Vagina (tissue), 2 donors: ENCODE measurements around the gene USP43. TPM values are rescaled to one million over a fixed set of nuclear protein-coding genes. Genes with fewer than 3 reads are reported as not detected.

Experiments
- DNase-seq, 2 donors: peaks; one replicate each; pipeline ENCODE4 v3.0.0-alpha.2; 2017; ENCODE audit errors: extremely low spot score in 2 of 2
- H3K27ac ChIP-seq: fragments of 200-600 bp; sonication (generic); one replicate; pipeline ENCODE4 v1.5.1; 2019
- H3K27me3 ChIP-seq: fragments of 200-600 bp; sonication (generic); one replicate; pipeline ENCODE4 v1.5.1; 2019
- H3K36me3 ChIP-seq, 2 donors: fragments of 200-600 bp; sonication (generic); one replicate each; pipeline ENCODE4 v1.5.1; 2017 to 2019
- H3K4me1 ChIP-seq: fragments of 200-600 bp; sonication (generic); one replicate; pipeline ENCODE4 v1.5.1; 2019
- H3K4me3 ChIP-seq, 2 donors: fragments of 200-600 bp; sonication (generic); 1 replicate in 1 of 2; 2 replicates in 1 of 2; pipeline ENCODE4 v1.5.1; 2016 to 2019
- H3K9me3 ChIP-seq: fragments of 200-600 bp; sonication (generic); one replicate; pipeline ENCODE4 v1.5.1; 2019
- POLR2A ChIP-seq, 2 donors: fragments of 450-650 bp; IDR thresholded peaks; one replicate each; pipeline ENCODE4 v1.6.1; 2017; ENCODE audit warnings: antibody characterized with exemption in 2 of 2, mild to moderate bottlenecking in 2 of 2, moderate library complexity in 2 of 2
- POLR2AphosphoS5 ChIP-seq, 2 donors: sonication (generic); formaldehyde crosslinking; IDR thresholded peaks; one replicate each; pipeline ENCODE4 v1.9.0; 2017; ENCODE audit warnings: antibody characterized with exemption in 2 of 2, mild to moderate bottlenecking in 2 of 2, low read depth in 1 of 2; ENCODE audit not compliant: insufficient read depth in 1 of 2
- intact Hi-C: fragments of 100-400 bp; cut with DNase I; formaldehyde crosslinking; loops from one replicate; pipeline ENCODE4 v1.15.1; 2023
- total RNA-seq: library from RNA; depleted of rRNA; stranded (reverse); fragments of >200 nt; gene quantifications from one replicate; pipeline ENCODE4 v1.2.3, GENCODE V29; 2016
- TF ChIP-seq, protein P1 (sequence below), 3 experiments: fragments of 450-650 bp in 2 of 3; fragments of 200-600 bp in 1 of 3; sonication (generic) in 1 of 3; IDR thresholded peaks; one replicate each; pipeline ENCODE4 v1.5.1; 2017 to 2019; ENCODE audit warnings: antibody characterized with exemption in 3 of 3, mild to moderate bottlenecking in 2 of 3, moderate library complexity in 2 of 3

Gene USP43
- total RNA-seq, 1 donor from 2014 or later: 5.6 TPM

DNA sequence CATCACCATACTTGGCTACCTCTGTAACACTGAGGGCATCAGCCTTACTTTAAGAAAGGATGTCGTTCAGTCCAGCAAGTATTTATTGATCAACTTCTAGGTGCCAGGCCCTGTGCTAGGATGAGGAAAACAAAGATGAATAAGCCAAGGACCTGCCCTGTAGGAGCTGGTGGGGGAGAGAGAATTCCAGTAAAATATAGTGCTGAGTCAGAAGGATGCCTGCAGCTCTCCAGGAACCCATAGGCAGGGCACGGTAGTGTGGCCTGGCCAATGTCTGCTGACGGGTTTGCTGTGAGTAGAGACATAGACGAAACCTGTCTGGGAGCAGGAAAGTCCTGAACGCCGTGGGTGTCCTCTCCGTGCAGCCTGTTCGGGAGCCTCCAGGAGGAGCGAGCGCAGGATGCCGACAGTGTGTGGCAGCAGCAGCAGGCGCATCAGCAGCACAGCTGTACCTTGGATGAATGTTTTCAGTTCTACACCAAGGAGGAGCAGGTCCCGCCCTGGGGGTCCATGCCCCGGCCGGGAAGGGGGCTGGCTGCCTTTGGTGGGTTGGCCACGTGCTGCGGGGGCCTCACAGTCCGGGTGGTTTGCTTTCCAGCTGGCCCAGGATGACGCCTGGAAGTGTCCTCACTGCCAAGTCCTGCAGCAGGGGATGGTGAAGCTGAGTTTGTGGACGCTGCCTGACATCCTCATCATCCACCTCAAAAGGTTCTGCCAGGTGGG, 55.6 kb downstream of the USP43 start:
- no peaks in the 10 kb centered on the region for H3K4me1 ChIP-seq
- TF ChIP-seq, protein P1, sequence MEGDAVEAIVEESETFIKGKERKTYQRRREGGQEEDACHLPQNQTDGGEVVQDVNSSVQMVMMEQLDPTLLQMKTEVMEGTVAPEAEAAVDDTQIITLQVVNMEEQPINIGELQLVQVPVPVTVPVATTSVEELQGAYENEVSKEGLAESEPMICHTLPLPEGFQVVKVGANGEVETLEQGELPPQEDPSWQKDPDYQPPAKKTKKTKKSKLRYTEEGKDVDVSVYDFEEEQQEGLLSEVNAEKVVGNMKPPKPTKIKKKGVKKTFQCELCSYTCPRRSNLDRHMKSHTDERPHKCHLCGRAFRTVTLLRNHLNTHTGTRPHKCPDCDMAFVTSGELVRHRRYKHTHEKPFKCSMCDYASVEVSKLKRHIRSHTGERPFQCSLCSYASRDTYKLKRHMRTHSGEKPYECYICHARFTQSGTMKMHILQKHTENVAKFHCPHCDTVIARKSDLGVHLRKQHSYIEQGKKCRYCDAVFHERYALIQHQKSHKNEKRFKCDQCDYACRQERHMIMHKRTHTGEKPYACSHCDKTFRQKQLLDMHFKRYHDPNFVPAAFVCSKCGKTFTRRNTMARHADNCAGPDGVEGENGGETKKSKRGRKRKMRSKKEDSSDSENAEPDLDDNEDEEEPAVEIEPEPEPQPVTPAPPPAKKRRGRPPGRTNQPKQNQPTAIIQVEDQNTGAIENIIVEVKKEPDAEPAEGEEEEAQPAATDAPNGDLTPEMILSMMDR (IDR thresholded peaks at IDR 0.05): no peak
- no peak for TF ChIP-seq POLR2A (IDR thresholded peaks at IDR 0.05)
- TF ChIP-seq POLR2AphosphoS5 (IDR thresholded peaks at IDR 0.05; ENCODE audit: insufficient read depth in 1 of 2, low read depth in 1 of 2): no peak
- H3K9me3 ChIP-seq: no peaks in the 10 kb centered on the region
- no peaks in the 10 kb centered on the region for H3K27me3 ChIP-seq
- H3K4me3 ChIP-seq: no peak overlapping the region
- no peak overlapping the region for H3K27ac ChIP-seq
- no peaks in the 10 kb centered on the region for H3K36me3 ChIP-seq
- intact Hi-C loops: no loop called here
- DNase-seq: no peak

DNA sequence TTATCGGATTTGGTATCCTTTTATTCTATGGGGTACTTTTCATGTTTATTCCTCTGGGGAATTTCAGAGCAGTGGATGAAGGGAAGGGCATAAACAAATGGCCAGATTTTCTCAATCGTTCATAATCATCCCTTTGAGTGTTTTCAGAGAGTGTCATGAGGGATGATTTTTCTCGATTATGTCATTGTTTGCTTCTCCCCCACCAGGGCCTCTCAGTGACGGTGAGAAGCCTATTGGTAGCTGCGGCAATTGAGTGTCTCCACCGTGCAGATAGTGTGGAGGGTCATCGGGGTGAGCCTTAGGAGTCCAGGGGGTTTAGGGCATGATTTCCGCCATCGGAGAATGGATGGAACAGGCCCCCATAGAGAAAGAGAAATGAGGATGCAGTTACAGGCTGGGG, 57.2 kb downstream of the USP43 start:
- H3K27ac ChIP-seq: no peak overlapping the region
- no peak for TF ChIP-seq POLR2AphosphoS5 (IDR thresholded peaks at IDR 0.05; ENCODE audit: insufficient read depth in 1 of 2, low read depth in 1 of 2)
- H3K36me3 ChIP-seq: no peaks in the 10 kb centered on the region
- H3K4me1 ChIP-seq: no peaks in the 10 kb centered on the region
- no peaks in the 10 kb centered on the region for H3K9me3 ChIP-seq
- DNase-seq: no peak
- no peaks in the 10 kb centered on the region for H3K27me3 ChIP-seq
- no peak overlapping the region for H3K4me3 ChIP-seq
- intact Hi-C loops: no loop called here

DNA sequence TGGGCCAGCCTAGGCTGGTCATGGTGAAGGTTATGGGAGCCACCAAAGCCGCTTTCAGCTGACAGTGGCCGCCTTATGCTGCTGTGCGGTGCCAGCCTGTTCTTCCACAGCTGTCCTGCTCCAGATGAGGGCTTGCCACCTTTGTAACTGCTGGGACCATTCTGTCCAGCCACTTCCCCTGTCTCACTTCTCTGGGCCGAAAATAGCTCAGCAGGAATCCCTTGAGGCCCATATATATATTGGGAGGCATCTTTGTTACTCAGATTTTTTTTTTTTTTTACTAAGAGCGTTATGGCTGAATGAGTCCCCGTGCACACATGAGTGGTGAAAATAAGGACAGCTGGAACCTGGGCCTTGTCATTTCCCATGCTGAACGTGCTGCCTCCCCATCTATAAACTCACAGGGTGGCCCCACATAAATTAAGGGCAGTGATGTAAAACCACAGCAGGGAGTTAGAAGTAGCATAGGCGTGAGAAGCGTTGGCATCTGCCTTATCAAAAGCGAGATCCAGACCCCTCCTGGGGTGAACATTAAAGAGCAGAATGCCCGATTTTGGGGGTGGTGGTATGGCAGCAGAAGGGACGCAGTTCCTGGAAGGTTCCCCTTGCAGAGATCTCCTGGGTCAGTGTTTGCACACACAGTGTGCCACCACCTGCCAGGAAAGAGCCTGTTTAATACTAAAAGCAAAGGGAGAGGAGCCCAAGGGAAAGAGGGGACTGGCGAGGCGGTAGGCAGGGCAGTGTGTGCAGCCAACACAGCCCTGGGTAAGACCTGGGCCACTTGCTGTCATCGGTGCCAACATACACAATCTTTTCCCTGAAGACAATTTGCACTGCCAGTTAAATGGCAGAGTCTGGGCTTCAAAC, 57.8 kb downstream of the USP43 start:
- Histone ChIP-seq H3K27ac (no peak overlapping the region), H3K36me3 (no peaks in the 10 kb centered on the region), H3K4me3 (no peak overlapping the region), H3K4me1 (no peaks in the 10 kb centered on the region), H3K27me3 (no peaks in the 10 kb centered on the region), H3K9me3 (no peaks in the 10 kb centered on the region)
- intact Hi-C loops: no loop called here
- TF ChIP-seq, protein P1 (IDR thresholded peaks at IDR 0.05): no peak
- TF ChIP-seq POLR2AphosphoS5 (IDR thresholded peaks at IDR 0.05; ENCODE audit: insufficient read depth in 1 of 2, low read depth in 1 of 2): no peak
- no peak for TF ChIP-seq POLR2A (IDR thresholded peaks at IDR 0.05)
- no peak for DNase-seq

DNA sequence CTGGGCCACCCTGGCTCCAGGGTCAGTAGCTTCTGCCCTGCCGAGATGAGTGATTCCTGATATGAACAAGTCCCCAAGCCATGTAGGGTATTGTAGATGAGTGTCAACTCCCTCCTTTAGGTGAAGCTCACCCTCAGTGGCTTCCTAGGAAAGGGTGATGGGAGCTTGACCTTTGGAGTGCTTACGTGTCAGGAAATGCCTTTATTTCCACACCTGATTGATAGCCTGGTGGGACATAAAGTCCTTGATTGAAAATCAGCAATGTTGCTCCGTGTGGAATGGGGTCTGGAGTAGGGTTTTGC, 58.4 kb downstream of the USP43 start:
- DNase-seq: no peak

DNA sequence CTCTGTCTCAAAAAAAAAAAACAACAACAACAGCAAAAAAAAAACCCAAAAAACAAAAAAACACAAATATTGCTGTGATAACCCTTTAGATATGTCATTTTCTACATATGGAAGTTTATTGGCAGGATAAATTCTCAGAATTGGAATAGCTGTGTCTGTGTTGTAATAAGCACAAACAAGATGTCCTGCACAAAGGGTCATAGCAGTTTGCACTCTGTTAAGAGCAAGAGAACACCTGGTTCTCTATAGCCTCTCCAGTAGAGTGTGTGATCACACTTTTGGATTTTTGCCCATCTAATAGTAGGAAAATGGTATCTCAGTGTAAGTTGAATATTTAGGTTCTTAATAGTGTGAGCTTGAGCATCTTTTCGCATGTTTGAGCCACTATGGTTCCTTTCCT, 60.4 kb downstream of the USP43 start:
- Histone ChIP-seq H3K4me3 (no peak overlapping the region), H3K36me3 (no peaks in the 10 kb centered on the region), H3K27me3 (no peaks in the 10 kb centered on the region), H3K4me1 (no peaks in the 10 kb centered on the region), H3K27ac (no peak overlapping the region), H3K9me3 (no peaks in the 10 kb centered on the region)
- intact Hi-C loops: no loop called here
- TF ChIP-seq POLR2A (IDR thresholded peaks at IDR 0.05) (no peak), POLR2AphosphoS5 (IDR thresholded peaks at IDR 0.05; ENCODE audit: insufficient read depth in 1 of 2, low read depth in 1 of 2) (no peak)
- TF ChIP-seq, protein P1 (IDR thresholded peaks at IDR 0.05): no peak
- no peak for DNase-seq

More for the DNA sequence above, 58.4 kb downstream of the USP43 start:
- Histone ChIP-seq H3K4me1 (no peaks in the 10 kb centered on the region), H3K4me3 (no peak overlapping the region), H3K27ac (no peak overlapping the region), H3K9me3 (no peaks in the 10 kb centered on the region), H3K36me3 (no peaks in the 10 kb centered on the region), H3K27me3 (no peaks in the 10 kb centered on the region)
- intact Hi-C loops: no loop called here
- TF ChIP-seq, protein P1 (IDR thresholded peaks at IDR 0.05): no peak
- TF ChIP-seq POLR2A (IDR thresholded peaks at IDR 0.05): no peak
